HG03175 (cell line): ENCODE results near the gene SVEP1.

Source experiments
- ATAC-seq: cut with Tn5 transposase; IDR thresholded peaks from one replicate; pipeline ENCODE4 v1.9.1; 2021; ENCODE audit warnings: mild to moderate bottlenecking, moderate library complexity; ENCODE audit not compliant: unreplicated experiment

Gene SVEP1

GRCh38 chr9:110528645-110529044 is 50.9 kb downstream of the SVEP1 start:
- no peak for ATAC-seq

- ATAC-seq = no peak
Measured at GRCh38 chr9:110526426-110526825, 53.1 kb downstream of the SVEP1 start.

- ATAC-seq = no peak
Measured at GRCh38 chr9:110521206-110521605, 58.3 kb downstream of the SVEP1 start.

GRCh38 chr9:110520120-110520701 is 59.3 kb downstream of the SVEP1 start:
- ATAC-seq = no peak

GRCh38 chr9:110517483-110517882 is 62.1 kb downstream of the SVEP1 start:
- no peak for ATAC-seq

- no peak for ATAC-seq
Measured at GRCh38 chr9:110514897-110515296, 64.6 kb downstream of the SVEP1 start.

- no peak for ATAC-seq
Measured at GRCh38 chr9:110512817-110513216, 66.7 kb downstream of the SVEP1 start.

GRCh38 chr9:110509792-110510191 is 69.7 kb downstream of the SVEP1 start:
- ATAC-seq = no peak

GRCh38 chr9:110502842-110503241 is 76.7 kb downstream of the SVEP1 start:
- ATAC-seq = no peak

GRCh38 chr9:110499608-110500007 is 79.9 kb downstream of the SVEP1 start:
- ATAC-seq = no peak

GRCh38 chr9:110487196-110487595 is 92.3 kb downstream of the SVEP1 start:
- ATAC-seq = no peak

- ATAC-seq = no peak
Measured at GRCh38 chr9:110486218-110486617, 93.3 kb downstream of the SVEP1 start.

GRCh38 chr9:110479481-110479880 is 100.1 kb downstream of the SVEP1 start:
- ATAC-seq = no peak

GRCh38 chr9:110476251-110476650 is 103.3 kb downstream of the SVEP1 start:
- no peak for ATAC-seq

- no peak for ATAC-seq
Measured at GRCh38 chr9:110472111-110472510, 107.4 kb downstream of the SVEP1 start.

- ATAC-seq = no peak
Measured at GRCh38 chr9:110468950-110469349, 110.6 kb downstream of the SVEP1 start.

- no peak for ATAC-seq
Measured at GRCh38 chr9:110465190-110465589, 114.4 kb downstream of the SVEP1 start.

GRCh38 chr9:110464321-110464720 is 115.2 kb downstream of the SVEP1 start:
- ATAC-seq = no peak

GRCh38 chr9:110463499-110463898 is 116.0 kb downstream of the SVEP1 start:
- ATAC-seq = no peak

GRCh38 chr9:110457245-110457644 is 122.3 kb downstream of the SVEP1 start:
- no peak for ATAC-seq

GRCh38 chr9:110456681-110457080 is 122.9 kb downstream of the SVEP1 start:
- no peak for ATAC-seq

GRCh38 chr9:110455860-110456259 is 123.7 kb downstream of the SVEP1 start:
- no peak for ATAC-seq

GRCh38 chr9:110452227-110452801 is 127.2 kb downstream of the SVEP1 start:
- ATAC-seq = no peak
